GM21576 (cell line): ENCODE measurements around the gene PLEKHA5.

Experiments used
- ATAC-seq: cut with Tn5 transposase; IDR thresholded peaks from one replicate; pipeline ENCODE4 v1.9.1; 2021; ENCODE audit warnings: mild to moderate bottlenecking, moderate library complexity; ENCODE audit not compliant: unreplicated experiment

Gene PLEKHA5

DNA sequence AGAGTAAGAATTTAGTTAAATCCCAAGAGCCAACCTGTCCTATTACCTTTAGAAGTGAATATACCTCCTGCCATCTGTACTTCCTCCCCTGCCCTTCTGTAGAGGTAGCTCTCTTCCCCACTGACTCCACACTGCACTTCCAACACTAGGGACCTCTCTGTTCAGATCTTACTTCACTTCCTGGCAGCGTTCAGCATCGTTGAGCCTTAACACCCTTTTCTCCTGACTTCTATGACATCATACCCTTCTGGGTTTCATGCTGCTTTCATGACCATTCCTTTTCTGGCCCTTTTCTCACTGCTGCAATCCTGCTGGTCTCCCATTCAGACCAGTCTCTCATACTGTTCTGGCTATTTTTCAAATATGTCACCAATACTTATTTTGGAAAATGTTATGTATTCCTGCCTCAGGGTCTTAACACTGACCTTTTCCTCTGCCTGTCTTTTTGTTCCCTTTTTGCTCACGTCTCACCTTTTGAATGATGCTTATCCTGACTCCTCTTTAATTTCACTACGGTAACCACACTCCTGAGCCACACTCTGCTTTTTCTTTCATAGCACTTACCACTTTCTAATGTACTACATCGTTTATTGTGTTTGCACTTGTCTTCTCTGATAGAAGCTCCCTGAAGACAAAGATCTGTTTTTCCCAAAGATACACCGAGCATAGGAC, 67.6 kb downstream of the PLEKHA5 start:
- no peak for ATAC-seq

DNA sequence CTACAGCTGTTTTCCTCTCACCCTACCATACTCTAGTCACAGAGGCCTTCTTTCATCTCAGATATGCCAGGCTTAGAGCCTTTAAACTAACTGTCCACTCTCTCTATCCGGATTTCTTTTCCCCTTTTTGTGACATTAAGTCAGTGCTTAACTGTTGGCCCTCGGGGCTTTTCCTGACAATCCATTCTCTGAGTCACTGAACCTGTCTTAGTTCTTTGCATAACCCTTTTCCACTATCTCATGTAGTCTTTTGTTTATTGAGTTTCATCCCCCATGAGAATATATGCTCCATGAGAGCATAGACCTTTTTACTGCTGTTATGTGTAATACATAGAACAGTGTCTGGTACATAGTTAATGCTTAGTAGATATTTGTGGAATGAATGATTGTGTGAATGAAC, 68.7 kb downstream of the PLEKHA5 start:
- ATAC-seq: no peak

DNA sequence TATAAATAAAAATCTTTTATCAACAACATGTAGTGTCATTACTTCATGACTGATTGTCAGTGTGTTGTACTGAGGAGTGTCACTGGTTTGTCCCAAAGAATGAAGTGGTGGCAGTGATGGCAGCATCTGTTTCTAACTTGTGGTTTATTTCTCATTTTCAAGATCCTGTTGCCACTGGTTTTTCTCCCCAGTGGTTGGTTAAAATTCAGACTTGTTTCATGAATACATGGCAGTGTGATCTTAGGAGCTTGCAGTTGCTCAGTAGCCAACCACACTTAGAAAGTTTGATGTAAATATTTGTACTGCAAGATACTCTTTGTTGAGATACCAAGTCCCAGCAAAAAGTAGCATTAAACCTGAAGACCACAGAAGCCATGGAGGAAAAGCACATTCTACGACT, 69.8 kb downstream of the PLEKHA5 start:
- no peak for ATAC-seq

DNA sequence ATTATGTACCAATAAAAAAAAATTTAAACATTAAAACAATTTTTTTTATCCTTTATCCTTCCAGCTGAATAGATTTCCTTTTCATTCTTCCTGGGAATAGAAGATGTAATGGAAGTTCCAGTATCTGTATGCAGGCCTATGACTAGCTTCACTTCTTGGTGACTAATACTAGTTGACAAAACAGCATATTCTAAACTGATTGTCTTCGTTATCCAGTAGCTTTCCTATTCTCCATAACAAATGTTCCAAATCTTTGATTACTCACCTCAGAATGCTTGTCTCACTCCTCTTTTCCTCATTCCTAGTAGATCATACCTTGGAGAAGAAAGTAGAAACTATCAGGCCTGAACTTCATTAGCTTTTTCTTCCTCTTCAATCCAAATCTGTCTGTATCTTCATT, 70.7 kb downstream of the PLEKHA5 start:
- ATAC-seq: no peak

DNA sequence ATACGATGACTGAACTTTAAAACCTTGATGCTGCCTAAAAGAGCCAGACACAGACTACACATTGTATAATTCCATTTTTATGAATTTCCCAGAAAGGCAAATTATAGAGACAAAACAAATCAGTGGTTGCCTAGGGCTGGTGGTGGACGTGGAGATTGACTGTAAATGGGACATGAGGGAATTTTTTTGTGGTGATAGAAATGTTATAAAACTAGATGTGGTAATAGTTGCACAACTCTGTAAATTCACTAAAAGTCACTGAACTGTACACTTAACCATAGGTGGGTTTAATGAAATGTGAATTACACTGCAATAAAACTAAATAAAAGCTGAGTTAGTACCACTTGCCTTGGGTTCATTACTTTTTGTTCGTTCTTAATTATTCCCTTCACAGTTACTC, 72.1 kb downstream of the PLEKHA5 start:
- ATAC-seq: no peak

DNA sequence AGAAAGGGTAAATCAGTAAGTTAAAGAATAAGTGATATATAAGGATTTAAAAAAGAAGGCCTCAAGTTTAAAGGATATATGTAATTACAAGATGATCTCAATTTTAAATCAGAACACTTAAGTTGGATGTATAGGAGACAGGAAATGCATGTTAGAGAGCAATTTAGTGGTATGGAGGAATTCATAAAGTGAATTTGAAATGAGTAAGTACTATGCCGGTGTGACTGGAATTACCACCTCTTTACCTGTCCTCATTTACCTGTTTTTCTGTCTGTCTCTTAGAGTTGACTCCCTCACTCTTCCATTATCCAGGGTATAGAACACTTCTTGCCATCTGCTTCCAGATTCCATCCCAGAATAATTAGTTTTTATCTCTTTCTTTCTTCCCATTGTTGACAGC, 73.5 kb downstream of the PLEKHA5 start:
- ATAC-seq: no peak

DNA sequence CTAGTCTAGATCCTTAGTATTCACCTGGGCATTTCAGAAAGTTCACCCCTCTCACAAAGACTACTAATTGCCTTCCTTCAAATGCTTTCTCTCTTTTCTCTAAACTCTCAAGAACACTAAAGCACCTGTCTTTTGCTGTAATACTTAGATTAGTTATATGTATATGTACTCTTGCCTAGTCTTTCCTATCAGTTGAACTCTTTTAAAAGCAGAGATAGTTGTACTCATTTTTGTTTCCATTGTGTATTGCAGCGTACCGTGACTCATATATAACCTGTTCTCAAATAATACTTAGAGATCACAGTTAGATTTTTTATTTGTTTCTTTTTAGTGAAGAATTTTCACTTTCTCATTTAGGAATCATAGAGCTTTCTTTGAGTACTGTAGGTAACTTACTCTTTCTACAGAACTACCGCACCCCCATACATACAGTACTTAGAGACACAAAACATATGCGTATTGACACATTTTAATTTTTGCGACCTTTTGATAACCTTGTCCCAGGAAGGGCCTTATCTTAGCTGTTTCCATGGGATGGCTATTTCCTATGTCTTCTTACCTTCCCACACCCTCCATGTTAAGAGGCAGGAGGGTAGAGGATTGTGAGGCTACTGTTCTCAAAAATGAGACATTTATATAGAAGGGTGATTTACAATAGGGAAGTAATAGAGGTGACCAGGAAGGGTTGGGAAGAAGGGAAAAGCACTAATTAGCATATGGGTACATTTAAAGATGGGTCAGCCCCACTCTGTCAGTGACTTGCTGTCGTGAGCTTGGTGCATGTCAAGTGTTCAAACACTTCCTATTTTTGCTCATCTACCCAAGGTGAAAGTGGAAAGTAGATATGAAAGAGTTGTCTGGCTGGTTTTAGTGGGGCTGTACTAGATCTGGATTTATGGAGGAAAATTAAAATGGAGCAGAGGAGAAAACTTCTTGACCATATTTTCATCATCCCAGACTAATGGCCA, 74.3 kb downstream of the PLEKHA5 start:
- ATAC-seq: no peak

DNA sequence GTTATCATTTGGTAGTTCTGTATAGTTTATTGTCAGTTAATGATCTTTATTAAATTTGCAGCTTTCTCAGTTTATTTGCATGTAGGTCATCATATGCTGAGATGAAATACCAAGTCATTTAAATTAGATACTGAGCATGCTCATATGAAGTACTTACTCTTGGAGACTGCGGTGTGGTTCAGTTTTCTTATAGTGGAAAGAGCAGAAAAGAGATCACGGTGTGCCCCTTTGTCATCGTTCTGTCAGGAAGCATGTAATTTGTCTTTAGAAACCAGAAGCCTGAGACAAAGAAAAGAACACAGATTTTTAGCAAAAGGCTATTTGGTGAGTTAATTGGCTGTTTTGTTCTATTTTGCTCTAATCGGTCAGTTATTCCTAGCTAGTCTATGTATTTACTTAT, 75.6 kb downstream of the PLEKHA5 start:
- no peak for ATAC-seq

DNA sequence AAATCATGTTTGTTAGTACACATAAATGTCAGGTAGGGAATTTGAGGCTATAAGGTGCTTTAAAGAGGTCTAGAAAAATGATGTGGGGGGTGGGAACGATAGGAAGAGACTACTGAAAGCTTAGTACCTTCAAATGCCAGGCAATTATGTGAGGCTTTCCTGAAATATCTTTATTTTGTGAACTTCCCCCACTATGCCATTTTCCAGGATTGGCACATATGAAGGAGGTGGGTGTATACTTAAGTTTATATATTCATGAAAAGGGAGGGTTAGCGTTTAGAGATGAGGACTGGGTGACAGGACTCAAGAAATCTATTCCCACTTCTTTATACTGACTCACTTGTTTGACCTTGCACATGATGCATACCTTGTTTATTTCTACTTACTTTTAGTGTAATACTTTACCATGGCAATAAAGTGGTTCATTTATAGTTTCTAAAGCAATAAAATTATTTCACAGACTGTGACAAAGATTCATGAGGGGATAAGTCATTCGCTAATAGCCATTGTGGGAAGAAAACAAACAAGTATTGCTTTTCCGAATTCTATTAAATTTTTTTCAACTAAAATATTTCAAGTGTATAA, 77.1 kb downstream of the PLEKHA5 start:
- ATAC-seq: no peak

DNA sequence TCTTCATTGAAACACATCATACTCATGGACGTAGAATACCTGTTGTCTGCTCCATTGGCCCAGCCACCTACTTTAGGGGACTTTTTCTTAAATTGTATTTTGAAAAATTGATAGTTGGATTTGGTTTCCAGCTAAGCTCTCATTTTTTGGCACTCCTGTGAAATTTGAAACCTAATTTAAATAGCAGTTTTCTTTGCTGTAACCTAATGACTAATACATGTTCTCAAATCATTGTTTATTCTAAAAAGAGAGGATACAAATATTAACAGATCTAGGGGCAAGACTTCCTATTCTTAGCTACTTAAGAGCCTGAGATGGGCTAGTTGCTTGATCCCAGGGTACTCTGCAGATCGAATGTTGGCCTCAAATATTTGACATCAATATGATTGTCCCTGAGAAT, 78.9 kb downstream of the PLEKHA5 start:
- no peak for ATAC-seq

DNA sequence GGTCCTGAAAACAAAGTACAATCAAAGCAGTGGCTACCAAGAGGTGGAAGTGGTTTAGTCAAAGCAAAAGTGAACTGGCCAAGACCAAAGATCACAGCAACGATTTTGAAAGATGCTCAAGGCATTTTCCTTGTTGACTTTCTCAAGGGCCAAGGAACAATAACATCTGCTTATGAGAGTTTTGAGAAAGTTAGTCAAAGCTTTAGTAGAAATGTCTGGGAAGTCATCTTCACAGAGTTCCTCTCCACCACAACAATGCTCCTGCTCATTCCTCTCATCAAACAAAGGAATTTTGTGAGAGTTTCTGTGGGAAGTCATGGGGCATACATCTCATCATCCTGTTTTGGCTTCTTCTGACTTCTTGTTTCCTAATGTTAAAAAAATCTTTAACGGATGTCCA, 80.1 kb downstream of the PLEKHA5 start:
- no peak for ATAC-seq

DNA sequence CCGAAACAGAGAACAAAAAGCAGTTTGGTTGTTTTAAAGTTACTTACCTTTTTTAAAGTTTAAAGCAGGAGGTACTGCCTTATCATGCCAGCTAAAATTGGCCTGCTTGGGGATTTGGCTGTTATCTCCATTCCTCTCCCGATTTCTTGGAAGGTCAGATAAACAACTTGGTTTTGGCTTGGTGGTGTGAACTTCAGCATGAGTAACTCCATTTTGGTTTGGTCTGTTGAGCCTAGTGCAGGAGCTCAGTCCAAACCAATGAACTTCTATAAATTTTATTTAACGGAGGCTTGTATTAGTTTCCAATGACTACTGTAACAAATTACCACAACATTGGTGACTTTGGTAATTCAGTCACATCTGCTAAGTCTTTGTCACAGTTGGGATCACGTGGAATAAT, 82.3 kb downstream of the PLEKHA5 start:
- no peak for ATAC-seq

DNA sequence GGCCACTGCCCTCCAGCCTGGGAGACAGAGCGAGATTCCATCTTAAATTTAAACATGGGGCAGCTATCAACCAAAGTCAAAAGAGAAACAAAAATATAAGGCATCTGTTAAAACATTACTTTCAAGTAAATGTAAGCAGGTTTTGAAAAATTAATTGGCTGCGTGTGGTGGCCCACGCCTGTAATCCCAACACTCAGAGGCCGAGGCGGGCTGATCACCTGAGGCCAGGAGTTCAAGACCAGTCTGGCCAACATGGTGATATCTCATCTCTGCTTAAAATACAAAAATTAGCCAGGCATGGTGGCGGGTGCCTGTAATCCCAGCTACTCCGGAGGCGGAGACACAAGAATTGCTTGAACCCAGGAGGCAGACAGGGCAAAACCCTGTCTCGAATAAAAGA, 82.7 kb downstream of the PLEKHA5 start:
- ATAC-seq: no peak

DNA sequence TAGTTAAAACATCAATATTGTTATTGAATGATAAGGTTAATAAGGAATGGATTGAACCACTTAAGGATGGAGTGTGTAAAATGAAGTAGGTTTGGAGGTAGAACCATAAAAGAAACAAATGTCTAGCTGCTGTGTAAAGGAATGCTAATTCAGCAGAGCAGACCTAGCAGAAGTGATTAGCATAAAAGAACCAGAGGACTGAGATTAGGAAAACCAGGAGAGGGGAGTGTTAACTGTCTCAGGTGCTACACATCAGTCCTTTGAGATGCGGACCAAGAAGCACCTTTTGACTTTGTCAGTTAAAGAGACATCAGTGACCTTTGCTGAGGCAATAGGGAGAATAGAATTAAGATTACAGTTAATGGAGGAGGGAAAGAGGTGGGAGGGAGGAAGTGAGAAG, 84.5 kb downstream of the PLEKHA5 start:
- ATAC-seq: no peak

DNA sequence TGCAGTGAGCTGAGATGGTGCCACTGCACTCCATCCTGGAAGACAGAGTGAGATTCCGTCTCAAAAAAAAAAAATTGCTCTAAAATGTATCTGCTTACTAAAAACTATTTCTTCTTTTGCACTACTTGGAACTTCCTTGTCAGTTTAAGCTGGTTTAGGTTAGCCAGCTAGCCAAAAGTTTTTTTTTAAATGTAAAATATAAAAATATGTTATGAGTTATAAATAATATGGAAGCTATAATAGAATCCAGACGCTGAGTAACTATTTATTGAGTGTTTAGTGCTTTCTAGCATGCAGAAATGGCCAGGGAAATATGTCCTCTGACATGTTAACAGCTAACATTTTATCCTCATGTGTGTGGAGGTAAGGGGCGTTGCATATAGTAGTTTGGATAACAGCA, 85.6 kb downstream of the PLEKHA5 start:
- ATAC-seq: no peak

DNA sequence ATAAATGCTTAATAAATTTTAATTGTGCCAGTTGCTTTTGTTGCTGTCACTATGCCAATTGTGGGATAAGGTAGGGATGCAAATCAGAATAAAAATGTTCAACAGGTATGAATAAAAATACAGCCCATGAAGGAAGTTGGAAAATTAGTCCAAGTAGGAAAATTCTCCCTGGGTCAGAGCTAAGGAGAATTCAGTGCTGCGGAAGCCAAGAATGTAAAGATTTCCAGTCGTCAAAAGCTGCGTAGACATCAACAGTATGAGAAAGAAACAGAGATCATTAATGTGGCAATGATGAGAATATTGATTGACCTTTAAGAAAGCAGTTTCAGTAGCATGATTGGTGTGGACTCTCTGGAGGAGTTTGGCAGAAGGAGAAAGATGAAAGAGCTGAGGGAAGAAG, 87.9 kb downstream of the PLEKHA5 start:
- no peak for ATAC-seq

DNA sequence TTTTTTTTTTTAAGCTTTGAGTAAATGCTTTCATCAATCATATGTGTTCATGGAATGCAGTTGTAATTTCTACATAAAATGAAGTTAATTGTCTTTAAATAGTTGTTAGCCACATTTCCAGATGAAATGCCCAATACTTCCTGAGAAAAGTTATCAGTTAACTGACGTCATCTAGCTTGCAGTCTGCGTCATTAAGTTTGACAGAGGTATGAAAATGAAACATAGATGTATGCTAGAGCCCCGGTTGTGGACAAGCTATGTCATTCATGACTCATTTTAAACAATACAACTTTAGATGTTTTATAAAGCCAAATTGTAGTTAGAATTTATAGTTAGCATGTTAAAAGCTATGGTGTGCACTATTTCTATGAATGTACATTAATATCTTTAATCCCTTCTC, 90.7 kb downstream of the PLEKHA5 start:
- no peak for ATAC-seq

DNA sequence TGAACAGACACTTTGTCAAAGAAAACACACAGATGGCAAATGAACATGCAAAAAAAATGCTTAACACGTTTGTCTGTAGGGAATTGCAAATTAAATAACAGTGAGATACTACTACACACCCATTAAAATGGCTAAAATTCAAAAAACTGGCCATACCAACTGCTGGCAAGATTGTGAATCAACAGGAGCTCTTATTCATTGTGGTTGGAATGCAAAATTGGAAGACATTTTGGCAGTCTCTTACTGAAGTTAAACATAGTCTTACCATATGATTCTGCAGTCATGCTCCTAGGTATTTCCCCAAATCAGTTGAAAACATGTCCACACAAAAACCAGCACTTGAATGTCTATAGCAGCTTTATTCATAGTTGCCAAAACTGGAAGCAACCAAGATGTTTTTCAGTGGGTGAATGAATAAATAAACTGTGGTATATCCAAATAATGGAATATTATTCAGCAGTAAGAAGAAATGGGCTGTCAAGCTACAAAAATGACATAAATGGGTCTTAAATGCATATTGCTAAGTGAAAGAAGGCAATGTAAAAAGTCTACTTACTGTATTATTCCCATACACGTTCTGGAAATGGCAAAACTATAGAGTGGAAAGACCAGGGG, 91.4 kb downstream of the PLEKHA5 start:
- no peak for ATAC-seq

DNA sequence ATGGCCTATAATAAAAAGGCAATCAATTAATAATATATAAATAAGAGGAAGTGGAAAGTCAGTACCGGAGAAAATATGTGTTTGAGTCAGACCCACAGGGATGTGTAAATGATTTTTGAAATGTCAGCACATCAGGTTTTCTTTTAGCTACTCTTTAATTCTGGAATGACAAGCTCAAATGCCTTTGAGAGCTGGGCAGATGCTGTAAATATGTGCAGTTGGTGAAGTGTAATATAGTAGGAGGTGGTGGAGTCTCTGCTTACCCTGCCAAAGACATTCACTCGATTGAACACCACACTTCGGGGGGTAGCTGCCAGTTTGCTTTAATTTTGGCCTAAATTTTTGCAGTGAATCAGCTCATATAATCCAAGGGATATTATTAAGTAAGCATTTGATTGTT, 93.0 kb downstream of the PLEKHA5 start:
- ATAC-seq: no peak

DNA sequence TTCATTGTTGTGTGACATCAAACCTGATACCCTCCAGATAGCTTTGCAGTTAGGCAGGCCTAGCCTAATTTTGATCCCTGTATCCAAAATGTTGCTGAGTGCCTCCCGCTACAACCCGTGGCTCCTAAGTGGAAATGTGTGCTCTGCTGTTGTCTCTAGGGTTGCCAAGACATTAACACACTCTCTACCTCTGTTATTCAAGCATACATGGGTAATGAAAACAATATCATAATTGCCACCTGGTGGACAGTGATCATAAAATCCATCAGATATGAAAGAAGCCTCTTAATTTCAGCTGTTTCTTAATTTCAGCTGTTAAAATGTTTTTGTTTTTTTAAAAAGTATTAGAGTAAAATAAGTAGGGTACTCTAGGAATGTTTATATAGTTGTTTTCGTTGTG, 93.5 kb downstream of the PLEKHA5 start:
- no peak for ATAC-seq

DNA sequence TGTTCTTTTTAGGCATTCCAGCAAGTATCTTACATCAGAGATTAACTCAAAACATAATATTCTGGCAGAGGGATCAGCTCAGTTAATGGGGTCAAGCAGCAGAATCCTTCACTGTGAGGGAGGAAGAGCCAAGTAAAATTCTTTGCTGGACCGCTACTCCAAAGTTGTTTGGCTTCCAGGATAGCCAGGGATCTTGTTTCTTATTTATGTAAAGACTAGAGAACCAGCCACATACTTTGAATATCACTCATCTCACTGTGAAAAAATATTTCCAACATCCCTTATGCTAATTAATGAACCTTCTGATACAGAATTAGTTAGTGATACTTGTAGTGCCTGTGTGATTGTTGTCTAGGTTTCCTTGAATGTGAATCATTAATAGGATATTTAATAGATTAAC, 94.2 kb downstream of the PLEKHA5 start:
- no peak for ATAC-seq

DNA sequence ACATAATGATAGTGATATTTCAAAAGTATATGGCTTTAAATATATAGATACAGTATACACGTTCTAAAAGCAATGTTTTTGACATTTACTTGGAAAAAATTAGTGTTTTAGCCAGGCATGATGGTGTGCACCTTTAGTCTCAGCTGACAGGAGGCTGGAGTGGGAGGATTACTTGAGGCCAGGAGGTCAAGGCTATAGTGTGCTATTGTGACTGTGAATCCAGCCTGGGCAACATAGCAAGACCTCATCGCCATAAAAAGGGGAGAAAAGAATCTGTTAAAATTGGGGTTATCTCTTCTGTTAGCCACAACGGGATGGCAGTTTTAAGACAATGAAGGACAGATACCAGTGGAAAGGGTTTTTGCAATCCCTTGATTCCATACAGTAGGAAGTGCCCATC, 95.2 kb downstream of the PLEKHA5 start:
- no peak for ATAC-seq
